SH-SY5Y (cell line): ENCODE results near the gene NOP56.

Experiments used
- GATA2 ChIP-seq: IDR thresholded peaks from 2 replicates; pipeline ENCODE4 v1.6.1; 2011; ENCODE audit warnings: mild to moderate bottlenecking, low read depth, low read length
- GATA3 ChIP-seq: IDR thresholded peaks from 2 replicates; pipeline ENCODE4 v1.6.1; 2011; ENCODE audit warnings: low read depth, mild to moderate bottlenecking, low read length, moderate library complexity

DNA sequence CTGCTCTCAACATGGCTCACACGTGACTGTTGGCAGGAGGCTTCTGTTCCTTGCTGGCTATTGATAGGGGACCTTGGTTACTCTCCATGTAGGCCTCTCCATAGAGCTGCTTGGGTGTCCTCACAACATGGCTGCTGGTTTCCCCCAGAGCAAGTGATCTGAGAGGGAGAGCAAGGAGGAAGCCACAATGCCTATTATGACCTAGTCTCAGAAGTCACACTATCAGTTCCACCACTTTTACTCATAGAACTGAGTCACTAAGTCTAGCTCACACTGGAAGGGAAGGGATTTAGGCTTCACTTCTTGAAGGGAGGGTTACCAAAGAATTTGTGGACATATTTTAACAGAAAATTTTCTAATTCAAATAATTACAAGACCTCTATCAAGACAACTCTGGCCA, 8.7 kb upstream of the NOP56 start:
- TF ChIP-seq GATA2 (no peak), GATA3 (no peak)
